HepG2 (cell line): ENCODE measurements around the gene NT5DC4. TPM values are rescaled to one million over a fixed set of nuclear protein-coding genes. Genes with fewer than 3 reads are reported as not detected.

Source experiments
- AHDC1 ChIP-seq: sonication (generic); formaldehyde crosslinking; IDR thresholded peaks from 2 replicates; pipeline ENCODE4 v1.5.1; 2020; ENCODE audit warnings: mild to moderate bottlenecking, missing genetic modification reagents, borderline replicate concordance
- ESRRA ChIP-seq: sonication (generic); formaldehyde crosslinking; IDR thresholded peaks from 2 replicates; pipeline ENCODE4 v1.5.1; 2020; ENCODE audit warnings: mild to moderate bottlenecking, low read depth, missing genetic modification reagents
- GTF3A ChIP-seq: sonication (generic); formaldehyde crosslinking; conservative IDR thresholded peaks from 2 replicates; pipeline ENCODE4 v1.4.0; 2020; ENCODE audit warnings: mild to moderate bottlenecking, missing genetic modification reagents
- HNF1A ChIP-seq, 2 experiments: sonication (generic) in 1 of 2; formaldehyde crosslinking in 1 of 2; IDR thresholded peaks; 2 replicates each; pipeline versions ENCODE4 v1.4.0 to v1.6.1; 2016 to 2020; ENCODE audit warnings: borderline replicate concordance in 1 of 2, low read depth in 1 of 2, mild to moderate bottlenecking in 1 of 2, missing genetic modification reagents in 1 of 2
- MLX ChIP-seq: IDR thresholded peaks from 2 replicates; pipeline ENCODE4 v1.6.1; 2016
- TP53 ChIP-seq: sonication (generic); formaldehyde crosslinking; conservative IDR thresholded peaks from 2 replicates; pipeline ENCODE4 v1.4.0; 2020; ENCODE audit warnings: missing genetic modification reagents
- YEATS2 ChIP-seq: sonication (generic); formaldehyde crosslinking; IDR thresholded peaks from 2 replicates; pipeline ENCODE4 v1.4.0; 2020; ENCODE audit warnings: missing genetic modification reagents, borderline replicate concordance
- ZNF510 ChIP-seq: sonication (generic); formaldehyde crosslinking; IDR thresholded peaks from 2 replicates; pipeline ENCODE4 v1.4.0; 2020; ENCODE audit warnings: low read depth, mild to moderate bottlenecking, missing genetic modification reagents
- ZNF777 ChIP-seq: sonication (generic); formaldehyde crosslinking; IDR thresholded peaks from 2 replicates; pipeline ENCODE4 v1.4.0; 2020; ENCODE audit warnings: missing genetic modification reagents
- ZNF792 ChIP-seq: IDR thresholded peaks from 2 replicates; pipeline ENCODE4 v1.6.1; 2016
- polyA plus RNA-seq, 8 experiments: library from polyadenylated mRNA; depleted of rRNA in 3 of 8; stranded (reverse) in 7 of 8; unstranded in 1 of 8; fragments of >200 nt; fragmentation: Illumina TruSeq in 4 of 8; extraction: Trizol in 4 of 8; gene quantifications; 2 replicates each; pipeline versions ENCODE4 v1.2.1 to v1.2.3, GENCODE V29; 2011 to 2016; ENCODE audit warnings: low read depth in 4 of 8, missing spikeins in 1 of 8, mixed read lengths in 1 of 8; ENCODE audit not compliant: insufficient read depth in 1 of 8
- total RNA-seq, 5 experiments: library from RNA; depleted of rRNA; stranded (reverse); fragments of >200 nt; fragmentation: Illumina TruSeq; extraction: Trizol; gene quantifications; 2 replicates each; pipeline ENCODE4 v1.2.3, GENCODE V29; 2016; ENCODE audit warnings: low read depth in 1 of 5

NT5DC4 gene
- total and polyA plus RNA-seq, 2 of the 13 experiments (the other 11 are each of a cell fraction or from before 2014, with no cell fraction given) = 0.04 to 4.2 TPM

- no peak for TF ChIP-seq ZNF510 (CRISPR knock-in tag)
- TF ChIP-seq ZNF792 (CRISPR knock-in tag) = no peak
- no peak for TF ChIP-seq ESRRA
- no peak for TF ChIP-seq ZNF777
- no peak for TF ChIP-seq HNF1A (IDR thresholded peaks at IDR 0.05; ENCODE audit: low read depth)
- no peak for TF ChIP-seq HNF1A (CRISPR knock-in tag; IDR thresholded peaks at IDR 0.05; ENCODE audit: borderline replicate concordance)
- TF ChIP-seq MLX (CRISPR knock-in tag) = no peak
- no peak for TF ChIP-seq TP53 (CRISPR knock-in tag)
- no peak for TF ChIP-seq YEATS2 (CRISPR knock-in tag)
- peak; percentile 54; the same call in 1 of the 2 replicates for TF ChIP-seq AHDC1 (CRISPR knock-in tag)
- no peak for TF ChIP-seq GTF3A (CRISPR knock-in tag)
Observed at GRCh38 chr2:112683550-112684414, 37.0 kb upstream of the NT5DC4 start (continued).
